AG09319 (cell line): Measurements from ENCODE around the gene EDARADD.
"Not testable (repeated sequence)": the region's sequence is repeated elsewhere in the genome, so short reads cannot be mapped to it uniquely, and the experiment has no call there.

Experiments used
- DNase-seq: peaks from one replicate; pipeline ENCODE4 v3.0.0-alpha.2; 2010; ENCODE audit warnings: low read depth; ENCODE audit errors: extremely low read depth
- CTCF ChIP-seq: IDR thresholded peaks from 2 replicates; pipeline ENCODE4 v1.5.1; 2011; ENCODE audit warnings: low read depth, mild to moderate bottlenecking, inconsistent platforms, low read length, moderate library complexity

The EDARADD gene

GRCh38 chr1:236471653-236472052 is 77.6 kb downstream of the EDARADD start:
- no peak for DNase-seq
- TF ChIP-seq CTCF = no peak

GRCh38 chr1:236472850-236473788 is 79.0 kb downstream of the EDARADD start:
- TF ChIP-seq CTCF = no peak
- no peak for DNase-seq

- no peak for DNase-seq
- no peak for TF ChIP-seq CTCF
Measured at GRCh38 chr1:236476019-236476418, 81.9 kb downstream of the EDARADD start.

- TF ChIP-seq CTCF = no peak
- DNase-seq = no peak
Measured at GRCh38 chr1:236480758-236481436, 86.8 kb downstream of the EDARADD start.

- no peak for DNase-seq
- TF ChIP-seq CTCF = no peak
Measured at GRCh38 chr1:236484310-236484971, 90.4 kb downstream of the EDARADD start.

- TF ChIP-seq CTCF = no peak
- DNase-seq = no peak
Measured at GRCh38 chr1:236486356-236487002, 92.4 kb downstream of the EDARADD start.

- DNase-seq = not testable (repeated sequence)
Measured at GRCh38 chr1:236489161-236489560, 95.1 kb downstream of the EDARADD start.
